ENCODE measurements around the gene OR10H1. TPM values are rescaled to one million over a fixed set of nuclear protein-coding genes. Genes with fewer than 3 reads are reported as not detected.
"Not testable (repeated sequence)": the region's sequence is repeated elsewhere in the genome, so short reads cannot be mapped to it uniquely, and the experiment has no call there.

The OR10H1 gene
- total and polyA plus RNA-seq, 9 of the 15 experiments (the other 6 are each of a cell fraction or from before 2014, with no cell fraction given), result not detected

- TF ChIP-seq, protein P1, sequence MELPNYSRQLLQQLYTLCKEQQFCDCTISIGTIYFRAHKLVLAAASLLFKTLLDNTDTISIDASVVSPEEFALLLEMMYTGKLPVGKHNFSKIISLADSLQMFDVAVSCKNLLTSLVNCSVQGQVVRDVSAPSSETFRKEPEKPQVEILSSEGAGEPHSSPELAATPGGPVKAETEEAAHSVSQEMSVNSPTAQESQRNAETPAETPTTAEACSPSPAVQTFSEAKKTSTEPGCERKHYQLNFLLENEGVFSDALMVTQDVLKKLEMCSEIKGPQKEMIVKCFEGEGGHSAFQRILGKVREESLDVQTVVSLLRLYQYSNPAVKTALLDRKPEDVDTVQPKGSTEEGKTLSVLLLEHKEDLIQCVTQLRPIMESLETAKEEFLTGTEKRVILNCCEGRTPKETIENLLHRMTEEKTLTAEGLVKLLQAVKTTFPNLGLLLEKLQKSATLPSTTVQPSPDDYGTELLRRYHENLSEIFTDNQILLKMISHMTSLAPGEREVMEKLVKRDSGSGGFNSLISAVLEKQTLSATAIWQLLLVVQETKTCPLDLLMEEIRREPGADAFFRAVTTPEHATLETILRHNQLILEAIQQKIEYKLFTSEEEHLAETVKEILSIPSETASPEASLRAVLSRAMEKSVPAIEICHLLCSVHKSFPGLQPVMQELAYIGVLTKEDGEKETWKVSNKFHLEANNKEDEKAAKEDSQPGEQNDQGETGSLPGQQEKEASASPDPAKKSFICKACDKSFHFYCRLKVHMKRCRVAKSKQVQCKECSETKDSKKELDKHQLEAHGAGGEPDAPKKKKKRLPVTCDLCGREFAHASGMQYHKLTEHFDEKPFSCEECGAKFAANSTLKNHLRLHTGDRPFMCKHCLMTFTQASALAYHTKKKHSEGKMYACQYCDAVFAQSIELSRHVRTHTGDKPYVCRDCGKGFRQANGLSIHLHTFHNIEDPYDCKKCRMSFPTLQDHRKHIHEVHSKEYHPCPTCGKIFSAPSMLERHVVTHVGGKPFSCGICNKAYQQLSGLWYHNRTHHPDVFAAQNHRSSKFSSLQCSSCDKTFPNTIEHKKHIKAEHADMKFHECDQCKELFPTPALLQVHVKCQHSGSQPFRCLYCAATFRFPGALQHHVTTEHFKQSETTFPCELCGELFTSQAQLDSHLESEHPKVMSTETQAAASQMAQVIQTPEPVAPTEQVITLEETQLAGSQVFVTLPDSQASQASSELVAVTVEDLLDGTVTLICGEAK (IDR thresholded peaks at IDR 0.05), result 0 out of 2 replicates have a peak, but pooled peaks have one; percentile 44
- TF ChIP-seq, protein P1 (CRISPR knock-in tag; IDR thresholded peaks at IDR 0.05), result not testable (repeated sequence)
- TF ChIP-seq ILF3 (IDR thresholded peaks at IDR 0.05; ENCODE audit: borderline replicate concordance), result 0 out of 2 replicates have a peak, but pooled peaks have one; percentile 11
- TF ChIP-seq POLR2AphosphoS5 (IDR thresholded peaks at IDR 0.05; ENCODE audit: control insufficient read depth, insufficient read depth, low read depth, low read length), result peak; percentile 33; the same call in 1 of the 2 replicates
- TF ChIP-seq MBD2 (IDR thresholded peaks at IDR 0.05; ENCODE audit: borderline replicate concordance, low read depth), result 0 out of 2 replicates have a peak, but pooled peaks have one; percentile 37
- peak; percentile 63; the same call in 1 of the 2 replicates for TF ChIP-seq DPF2 (IDR thresholded peaks at IDR 0.05)
- TF ChIP-seq TEAD1 (CRISPR knock-in tag; IDR thresholded peaks at IDR 0.05), result peak in 1 of 2 experiments; percentile 60; a peak in 1 of 4 replicates
- TF ChIP-seq POLR2B (IDR thresholded peaks at IDR 0.05; ENCODE audit: low read depth, partially characterized antibody), result peak; percentile 85
- TF ChIP-seq, protein P2, sequence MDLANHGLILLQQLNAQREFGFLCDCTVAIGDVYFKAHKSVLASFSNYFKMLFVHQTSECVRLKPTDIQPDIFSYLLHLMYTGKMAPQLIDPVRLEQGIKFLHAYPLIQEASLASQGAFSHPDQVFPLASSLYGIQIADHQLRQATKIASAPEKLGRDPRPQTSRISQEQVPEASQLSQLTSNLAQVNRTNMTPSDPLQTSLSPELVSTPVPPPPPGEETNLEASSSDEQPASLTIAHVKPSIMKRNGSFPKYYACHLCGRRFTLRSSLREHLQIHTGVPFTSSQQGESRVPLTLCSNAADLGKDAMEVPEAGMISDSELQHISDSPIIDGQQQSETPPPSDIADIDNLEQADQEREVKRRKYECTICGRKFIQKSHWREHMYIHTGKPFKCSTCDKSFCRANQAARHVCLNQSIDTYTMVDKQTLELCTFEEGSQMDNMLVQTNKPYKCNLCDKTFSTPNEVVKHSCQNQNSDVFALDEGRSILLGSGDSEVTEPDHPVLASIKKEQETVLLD (IDR thresholded peaks at IDR 0.05), result 0 out of 2 replicates have a peak, but pooled peaks have one; percentile 22
- TF ChIP-seq TCF3 (CRISPR knock-in tag; IDR thresholded peaks at IDR 0.05), result peak; percentile 59
- TF ChIP-seq SOX6 (IDR thresholded peaks at IDR 0.05), result peak; percentile 72
- TF ChIP-seq THRAP3 (IDR thresholded peaks at IDR 0.05; ENCODE audit: borderline replicate concordance), result 0 out of 2 replicates have a peak, but pooled peaks have one; percentile 56
- peak; percentile 59 for TF ChIP-seq THRB (CRISPR knock-in tag; conservative IDR thresholded peaks at IDR 0.05)
- peak; percentile 63 for TF ChIP-seq L3MBTL2 (IDR thresholded peaks at IDR 0.05)
- peak; percentile 65 to 71; a peak in 3 of 4 replicates for TF ChIP-seq FOXK2 (conservative IDR thresholded peaks at IDR 0.05 in 1 of 2, IDR thresholded peaks at IDR 0.05 in 1 of 2; ENCODE audit: low read depth in 2 of 2)
- peak; percentile 66 for TF ChIP-seq CBFA2T3 (IDR thresholded peaks at IDR 0.05)
These were observed 20.3 kb upstream of the OR10H1 start (continued) for GRCh38 chr19:15835565-15836329.
